HG02973 (cell line): ENCODE data around the gene NOXA1.
"Not testable (repeated sequence)": the region's sequence is repeated elsewhere in the genome, so short reads cannot be mapped to it uniquely, and the experiment has no call there.

ENCODE experiments used
- ATAC-seq: cut with Tn5 transposase; IDR thresholded peaks from one replicate; pipeline ENCODE4 v1.9.1; 2021; ENCODE audit warnings: moderate library complexity; ENCODE audit not compliant: unreplicated experiment

NOXA1 gene

GRCh38 chr9:137422604-137423513, at the start of gene NOXA1, which contains the start of gene EXD3:
NOXA1 (plus strand) TSS chr9:137423393; CDS start chr9:137423530, 137 bp downstream.
EXD3 (minus strand) TSS chr9:137423162; CDS start chr9:137395357, 27,805 bp downstream.
- peak; percentile 80 for ATAC-seq

GRCh38 chr9:137373611-137373980, 49.6 kb upstream of the NOXA1 start:
- ATAC-seq = no peak

- ATAC-seq = no peak
Observed at GRCh38 chr9:137374131-137374845, 48.9 kb upstream of the NOXA1 start.

- no peak for ATAC-seq
Observed at GRCh38 chr9:137375321-137376058, 47.7 kb upstream of the NOXA1 start.

- ATAC-seq = no peak
Observed at GRCh38 chr9:137376386-137376785, 46.8 kb upstream of the NOXA1 start.

GRCh38 chr9:137378688-137379410, 44.3 kb upstream of the NOXA1 start:
- not testable (repeated sequence) for ATAC-seq

- no peak for ATAC-seq
Observed at GRCh38 chr9:137379761-137380161, 43.4 kb upstream of the NOXA1 start.

- ATAC-seq = no peak
Observed at GRCh38 chr9:137380171-137380570, 43.0 kb upstream of the NOXA1 start.

- no peak for ATAC-seq
Observed at GRCh38 chr9:137380606-137381005, 42.6 kb upstream of the NOXA1 start.

- no peak for ATAC-seq
Observed at GRCh38 chr9:137381501-137382443, 41.4 kb upstream of the NOXA1 start.

GRCh38 chr9:137382444-137383080, 40.6 kb upstream of the NOXA1 start:
- ATAC-seq = no peak

- no peak for ATAC-seq
Observed at GRCh38 chr9:137383081-137383783, 40.0 kb upstream of the NOXA1 start.

GRCh38 chr9:137383784-137384756, 39.1 kb upstream of the NOXA1 start:
- ATAC-seq = no peak

- ATAC-seq = no peak
Observed at GRCh38 chr9:137385061-137385655, 38.0 kb upstream of the NOXA1 start.

- not testable (repeated sequence) for ATAC-seq
Observed at GRCh38 chr9:137386507-137387113, 36.6 kb upstream of the NOXA1 start.

- no peak for ATAC-seq
Observed at GRCh38 chr9:137387114-137387890, 35.9 kb upstream of the NOXA1 start.
